Measurements from ENCODE around the gene LIN7A.

LIN7A gene

GRCh38 chr12:80936642-80937390, 918 bp downstream of the LIN7A start:
- no peak overlapping the region for H3K4ac ChIP-seq (ENCODE audit: low read depth in 1 of 2, low read length in 2 of 2)
- H3K4me2 ChIP-seq (ENCODE audit: low read length, poor library complexity, severe bottlenecking) = peak overlapping the region; percentile 40
- H3K9me3 ChIP-seq (ENCODE audit: control insufficient read depth, low read length) = no peaks in the 10 kb centered on the region
- H3K4me1 ChIP-seq (ENCODE audit: control insufficient read depth, insufficient read depth, low read depth, low read length) = peaks cover 2% of the 10 kb centered on the region
- peak overlapping the region; percentile 31 for H4K91ac ChIP-seq (ENCODE audit: low read length)
- H3K23ac ChIP-seq (ENCODE audit: low read length in 2 of 2) = peak overlapping the region in 1 of 2 experiments; percentile 59
- H3K18ac ChIP-seq (ENCODE audit: low read depth in 1 of 2, low read length in 2 of 2) = peak overlapping the region; percentile 38 to 84
- H3K27ac ChIP-seq (ENCODE audit: low read length, poor library complexity, severe bottlenecking) = peak overlapping the region; percentile 72
- WGBS = under 1% methylated on average over 63 of the region's 67 CpGs
- H2BK12ac ChIP-seq (ENCODE audit: low read length in 2 of 2) = peak overlapping the region in 1 of 2 experiments; percentile 72
- H3K36me3 ChIP-seq (ENCODE audit: control insufficient read depth in 1 of 2, insufficient read depth in 2 of 2, low read depth in 1 of 2, low read length in 2 of 2) = no peaks in the 10 kb centered on the region
- peak overlapping the region; percentile 93 for H2BK5ac ChIP-seq (ENCODE audit: low read depth, low read length, poor library complexity, severe bottlenecking)
- H2BK15ac ChIP-seq (ENCODE audit: low read depth, poor library complexity, severe bottlenecking) = peak overlapping the region; percentile 96
- peak; percentile 44 for DNase-seq
- no peak overlapping the region for H2AK5ac ChIP-seq (ENCODE audit: low read length, severe bottlenecking)
- peaks cover 13% of the 10 kb centered on the region for H3K79me1 ChIP-seq (replicated peaks; ENCODE audit: low read length, poor library complexity, severe bottlenecking)
- peak overlapping the region; percentile 89 for H2AFZ ChIP-seq (ENCODE audit: low read depth, low read length)
- H3K4me3 ChIP-seq (ENCODE audit: insufficient read depth in 1 of 2, low read depth in 1 of 2, low read length in 2 of 2) = peak overlapping the region; percentile 91 to 95
- no peaks in the 10 kb centered on the region for H3K27me3 ChIP-seq (ENCODE audit: control insufficient read depth in 1 of 2, insufficient read depth in 1 of 2, low read length in 2 of 2)
- no peak overlapping the region for H4K8ac ChIP-seq (ENCODE audit: low read length)
- peak overlapping the region; percentile 39 for H2BK120ac ChIP-seq (ENCODE audit: low read depth, low read length)
- peak overlapping the region; percentile 45 to 92 for H3K14ac ChIP-seq (ENCODE audit: low read length in 2 of 2)
- peak overlapping the region; percentile 77 for H3K9ac ChIP-seq (ENCODE audit: low read length)

GRCh38 chr12:80936353-80936641, 1.4 kb downstream of the LIN7A start:
- Histone ChIP-seq H3K36me3 (ENCODE audit: control insufficient read depth in 1 of 2, insufficient read depth in 2 of 2, low read depth in 1 of 2, low read length in 2 of 2) (no peaks in the 10 kb centered on the region), H3K27ac (ENCODE audit: low read length, poor library complexity, severe bottlenecking) (no peak overlapping the region), H3K27me3 (ENCODE audit: control insufficient read depth in 1 of 2, insufficient read depth in 1 of 2, low read length in 2 of 2) (no peaks in the 10 kb centered on the region), H3K79me1 (replicated peaks; ENCODE audit: low read length, poor library complexity, severe bottlenecking) (peaks cover 13% of the 10 kb centered on the region), H2AFZ (ENCODE audit: low read depth, low read length) (peak overlapping the region; percentile 89), H3K4me3 (ENCODE audit: insufficient read depth in 1 of 2, low read depth in 1 of 2, low read length in 2 of 2) (peak overlapping the region; percentile 91 to 95), H3K4me1 (ENCODE audit: control insufficient read depth, insufficient read depth, low read depth, low read length) (peaks cover 2% of the 10 kb centered on the region), H2AK5ac (ENCODE audit: low read length, severe bottlenecking) (no peak overlapping the region), H2BK120ac (ENCODE audit: low read depth, low read length) (no peak overlapping the region), H3K14ac (ENCODE audit: low read length in 2 of 2) (no peak overlapping the region), H4K91ac (ENCODE audit: low read length) (no peak overlapping the region), H3K4ac (ENCODE audit: low read depth in 1 of 2, low read length in 2 of 2) (no peak overlapping the region), H2BK15ac (ENCODE audit: low read depth, poor library complexity, severe bottlenecking) (no peak overlapping the region), H3K9me3 (ENCODE audit: control insufficient read depth, low read length) (no peaks in the 10 kb centered on the region), H2BK5ac (ENCODE audit: low read depth, low read length, poor library complexity, severe bottlenecking) (no peak overlapping the region), H3K9ac (ENCODE audit: low read length) (peak overlapping the region; percentile 77), H3K18ac (ENCODE audit: low read depth in 1 of 2, low read length in 2 of 2) (no peak overlapping the region), H3K23ac (ENCODE audit: low read length in 2 of 2) (no peak overlapping the region), H3K4me2 (ENCODE audit: low read length, poor library complexity, severe bottlenecking) (peak overlapping the region; percentile 40), H2BK12ac (ENCODE audit: low read length in 2 of 2) (no peak overlapping the region), H4K8ac (ENCODE audit: low read length) (no peak overlapping the region)
- DNase-seq = no peak
- WGBS = 1% methylated on average over 11 of the region's 11 CpGs

GRCh38 chr12:80935111-80935510, 2.6 kb downstream of the LIN7A start:
- H3K14ac ChIP-seq (ENCODE audit: low read length in 2 of 2) = no peak overlapping the region

GRCh38 chr12:80925983-80926382, 11.8 kb downstream of the LIN7A start:
- no peak overlapping the region for H3K27ac ChIP-seq (ENCODE audit: low read length, poor library complexity, severe bottlenecking)
- H2AFZ ChIP-seq (ENCODE audit: low read depth, low read length) = no peak overlapping the region
- no peak overlapping the region for H2AK5ac ChIP-seq (ENCODE audit: low read length, severe bottlenecking)
- no peaks in the 10 kb centered on the region for H3K27me3 ChIP-seq (ENCODE audit: control insufficient read depth in 1 of 2, insufficient read depth in 1 of 2, low read length in 2 of 2)
- no peak overlapping the region for H4K8ac ChIP-seq (ENCODE audit: low read length)
- H3K36me3 ChIP-seq (ENCODE audit: control insufficient read depth in 1 of 2, insufficient read depth in 2 of 2, low read depth in 1 of 2, low read length in 2 of 2) = no peaks in the 10 kb centered on the region
- H3K14ac ChIP-seq (ENCODE audit: low read length in 2 of 2) = no peak overlapping the region
- no peak overlapping the region for H2BK12ac ChIP-seq (ENCODE audit: low read length in 2 of 2)
- H3K4me2 ChIP-seq (ENCODE audit: low read length, poor library complexity, severe bottlenecking) = no peak overlapping the region
- no peak overlapping the region for H3K9ac ChIP-seq (ENCODE audit: low read length)
- no peak overlapping the region for H3K4ac ChIP-seq (ENCODE audit: low read depth in 1 of 2, low read length in 2 of 2)
- no peaks in the 10 kb centered on the region for H3K9me3 ChIP-seq (ENCODE audit: control insufficient read depth, low read length)
- H3K4me3 ChIP-seq (ENCODE audit: insufficient read depth in 1 of 2, low read depth in 1 of 2, low read length in 2 of 2) = no peak overlapping the region
- no peak overlapping the region for H2BK120ac ChIP-seq (ENCODE audit: low read depth, low read length)
- H3K23ac ChIP-seq (ENCODE audit: low read length in 2 of 2) = no peak overlapping the region
- H2BK5ac ChIP-seq (ENCODE audit: low read depth, low read length, poor library complexity, severe bottlenecking) = no peak overlapping the region
- no peak overlapping the region for H2BK15ac ChIP-seq (ENCODE audit: low read depth, poor library complexity, severe bottlenecking)
- H4K91ac ChIP-seq (ENCODE audit: low read length) = no peak overlapping the region
- WGBS = 91% methylated on average over 1 of the region's 1 CpG
- no peak for DNase-seq
- H3K79me1 ChIP-seq (replicated peaks; ENCODE audit: low read length, poor library complexity, severe bottlenecking) = peaks cover 15% of the 10 kb centered on the region
- H3K18ac ChIP-seq (ENCODE audit: low read depth in 1 of 2, low read length in 2 of 2) = no peak overlapping the region
- H3K4me1 ChIP-seq (ENCODE audit: control insufficient read depth, insufficient read depth, low read depth, low read length) = no peaks in the 10 kb centered on the region

More at GRCh38 chr12:80935111-80935510, 2.6 kb downstream of the LIN7A start:
- no peak overlapping the region for H2BK5ac ChIP-seq (ENCODE audit: low read depth, low read length, poor library complexity, severe bottlenecking)
- no peak overlapping the region for H3K9ac ChIP-seq (ENCODE audit: low read length)
- H2AFZ ChIP-seq (ENCODE audit: low read depth, low read length) = no peak overlapping the region
- H4K8ac ChIP-seq (ENCODE audit: low read length) = no peak overlapping the region
- WGBS = 90% methylated on average over 2 of the region's 2 CpGs
- H3K23ac ChIP-seq (ENCODE audit: low read length in 2 of 2) = no peak overlapping the region
- no peak overlapping the region for H2BK12ac ChIP-seq (ENCODE audit: low read length in 2 of 2)
- no peak overlapping the region for H3K27ac ChIP-seq (ENCODE audit: low read length, poor library complexity, severe bottlenecking)
- H4K91ac ChIP-seq (ENCODE audit: low read length) = no peak overlapping the region
- H2BK120ac ChIP-seq (ENCODE audit: low read depth, low read length) = no peak overlapping the region
- H3K27me3 ChIP-seq (ENCODE audit: control insufficient read depth in 1 of 2, insufficient read depth in 1 of 2, low read length in 2 of 2) = no peaks in the 10 kb centered on the region
- H3K18ac ChIP-seq (ENCODE audit: low read depth in 1 of 2, low read length in 2 of 2) = no peak overlapping the region
- H3K4me3 ChIP-seq (ENCODE audit: insufficient read depth in 1 of 2, low read depth in 1 of 2, low read length in 2 of 2) = no peak overlapping the region
- no peak overlapping the region for H3K4me2 ChIP-seq (ENCODE audit: low read length, poor library complexity, severe bottlenecking)
- no peak for DNase-seq
- no peak overlapping the region for H2AK5ac ChIP-seq (ENCODE audit: low read length, severe bottlenecking)
- H2BK15ac ChIP-seq (ENCODE audit: low read depth, poor library complexity, severe bottlenecking) = no peak overlapping the region
- H3K4ac ChIP-seq (ENCODE audit: low read depth in 1 of 2, low read length in 2 of 2) = no peak overlapping the region
- peaks cover 12% of the 10 kb centered on the region for H3K79me1 ChIP-seq (replicated peaks; ENCODE audit: low read length, poor library complexity, severe bottlenecking)
- no peaks in the 10 kb centered on the region for H3K36me3 ChIP-seq (ENCODE audit: control insufficient read depth in 1 of 2, insufficient read depth in 2 of 2, low read depth in 1 of 2, low read length in 2 of 2)
- H3K9me3 ChIP-seq (ENCODE audit: control insufficient read depth, low read length) = no peaks in the 10 kb centered on the region
- no peaks in the 10 kb centered on the region for H3K4me1 ChIP-seq (ENCODE audit: control insufficient read depth, insufficient read depth, low read depth, low read length)

Data from mesenchymal stem cell (in vitro differentiated cells and primary cell).